HepG2 (cell line): ENCODE results near the gene GALNT15. TPM values are rescaled to one million over a fixed set of nuclear protein-coding genes. Genes with fewer than 3 reads are reported as not detected.

ENCODE experiments used
- ATAC-seq: fragments of 200-7000 bp; cut with Tn5 transposase; 3 replicates; pipeline ENCODE4 v1.9.1; 2020; ENCODE audit warnings: mild to moderate bottlenecking, moderate library complexity
- BruUV-seq: library from RNA; stranded (reverse); fragments of 400-500 nt; replicated peaks from 2 replicates; lab custom pipeline; 2021; lab: Mats Ljungman, UMichigan
- CTCF ChIA-PET: fragments of 300-600 bp; formaldehyde crosslinking; extraction: SDS; loops from one replicate; lab custom pipeline; 2021; ENCODE audit warnings: low total read pairs, inconsistent platforms, low intra/inter-chr PET ratio; lab: Yijun Ruan, JAX
- POLR2A ChIA-PET: fragments of 350-600 bp; sonication (Branson Sonifier 250); formaldehyde crosslinking; loops from one replicate; lab custom pipeline; 2020; ENCODE audit warnings: antibody characterized with exemption, inconsistent platforms; lab: Yijun Ruan, JAX
- DNase-seq: peaks from one replicate; pipeline ENCODE4 v3.0.0-alpha.2; 2015; ENCODE audit warnings: low spot score
- FAIRE-seq: peaks from 3 replicates; lab custom pipeline; 2011; peaks lifted over from hg19 to GRCh38; lab: Jason Lieb, UNC
- H2AFZ ChIP-seq: one replicate; pipeline ENCODE4 v1.6.1; 2011; ENCODE audit warnings: low read length, inconsistent platforms
- H3K27ac ChIP-seq: fragments of 300-600 bp; 3 replicates; pipeline ENCODE4 v1.8.0; 2011; ENCODE audit warnings: mixed run types, mild to moderate bottlenecking, mixed read lengths, low read length, inconsistent platforms; ENCODE audit not compliant: insufficient read depth; ENCODE audit errors: extremely low read length
- H3K27me3 ChIP-seq, 2 experiments: fragments of 200-600 bp in 1 of 2; 2 replicates in 1 of 2; 3 replicates in 1 of 2; pipeline versions ENCODE4 v1.6.0 to v1.8.0; 2011; ENCODE audit warnings: low read length in 2 of 2, mild to moderate bottlenecking in 2 of 2, moderate library complexity in 2 of 2, inconsistent platforms in 1 of 2; ENCODE audit not compliant: insufficient read depth in 2 of 2, control insufficient read depth in 1 of 2
- H3K36me3 ChIP-seq, 2 experiments: fragments of 200-600 bp in 1 of 2; replicated peaks in 1 of 2; 2 replicates in 1 of 2; 3 replicates in 1 of 2; pipeline versions ENCODE4 v1.5.1 to v1.8.0; 2011; ENCODE audit warnings: low read length in 2 of 2, inconsistent platforms in 1 of 2; ENCODE audit not compliant: insufficient read depth in 2 of 2, control insufficient read depth in 1 of 2
- H3K4me1 ChIP-seq: 2 replicates; pipeline ENCODE4 v1.5.1; 2012; ENCODE audit warnings: low read length, inconsistent platforms; ENCODE audit not compliant: insufficient read depth
- H3K4me2 ChIP-seq: 2 replicates; pipeline ENCODE4 v1.6.0; 2011; ENCODE audit warnings: low read depth, low read length, inconsistent platforms
- H3K4me3 ChIP-seq, 3 experiments: fragments of 200-600 bp in 1 of 3; sonication (generic), shearing (Covaris generic) in 1 of 3; replicated peaks in 1 of 3; 2 replicates each; pipeline ENCODE4 v1.5.1; 2011 to 2016; ENCODE audit warnings: low read length in 3 of 3, inconsistent platforms in 2 of 3, low read depth in 2 of 3, mild to moderate bottlenecking in 2 of 3, control low read depth in 1 of 3, mixed read lengths in 1 of 3; ENCODE audit not compliant: insufficient read depth in 1 of 3
- H3K79me2 ChIP-seq: one replicate; pipeline ENCODE4 v1.6.1; 2011; ENCODE audit warnings: low read length, inconsistent platforms; ENCODE audit not compliant: insufficient read depth
- H3K9ac ChIP-seq: 2 replicates; pipeline ENCODE4 v1.6.0; 2011; ENCODE audit warnings: mild to moderate bottlenecking, low read depth, low read length, inconsistent platforms; ENCODE audit not compliant: insufficient read depth
- H3K9me3 ChIP-seq: 2 replicates; pipeline ENCODE4 v1.5.1; 2012; ENCODE audit warnings: mild to moderate bottlenecking, low read length
- H4K20me1 ChIP-seq: 2 replicates; pipeline ENCODE4 v1.6.0; 2011; ENCODE audit warnings: inconsistent platforms, mild to moderate bottlenecking, low read length, moderate library complexity; ENCODE audit not compliant: insufficient read depth
- ADNP ChIP-seq: sonication (generic); formaldehyde crosslinking; IDR thresholded peaks from 2 replicates; pipeline ENCODE4 v1.4.0; 2020; ENCODE audit warnings: missing genetic modification reagents
- ATF6 ChIP-seq: sonication (generic); formaldehyde crosslinking; conservative IDR thresholded peaks from 2 replicates; pipeline ENCODE4 v1.4.0; 2020; ENCODE audit warnings: missing genetic modification reagents
- HNF1B ChIP-seq: sonication (generic); formaldehyde crosslinking; IDR thresholded peaks from 2 replicates; pipeline ENCODE4 v1.5.1; 2020; ENCODE audit warnings: mild to moderate bottlenecking, moderate library complexity, missing genetic modification reagents
- MLLT10 ChIP-seq: sonication (generic); formaldehyde crosslinking; IDR thresholded peaks from 2 replicates; pipeline ENCODE4 v1.4.0; 2020; ENCODE audit warnings: missing genetic modification reagents
- NR2F2 ChIP-seq: IDR thresholded peaks from 2 replicates; pipeline ENCODE4 v1.6.1; 2012; ENCODE audit warnings: low read depth, inconsistent platforms, borderline replicate concordance
- ZNF317 ChIP-seq: sonication (generic); formaldehyde crosslinking; IDR thresholded peaks from 2 replicates; pipeline ENCODE4 v1.5.0; 2020; ENCODE audit warnings: mild to moderate bottlenecking, missing genetic modification reagents
- ZNF383 ChIP-seq: sonication (generic); formaldehyde crosslinking; IDR thresholded peaks from 2 replicates; pipeline ENCODE4 v1.4.0; 2020; ENCODE audit warnings: missing genetic modification reagents, mild to moderate bottlenecking, borderline replicate concordance
- ZNF407 ChIP-seq: sonication (generic); formaldehyde crosslinking; IDR thresholded peaks from one replicate; pipeline ENCODE4 v1.5.1; 2020; ENCODE audit warnings: mild to moderate bottlenecking, missing genetic modification reagents; ENCODE audit errors: not compliant biosample characterization
- ZNF800 ChIP-seq: sonication (generic); formaldehyde crosslinking; IDR thresholded peaks from 2 replicates; pipeline ENCODE4 v1.4.0; 2020; ENCODE audit warnings: missing genetic modification reagents
- WGBS: methylation state at CpG from one replicate; pipeline ENCODE4 v1.1.6; 2017; ENCODE audit warnings: low lambda C conversion rate; 5-methylcytosine and 5-hydroxymethylcytosine counted together
- in situ Hi-C: cut with HindIII; loops from 2 replicates; pipeline ENCODE4 v1.10.0; 2017; ENCODE audit warnings: low pct_unique_long_range_greater_than_20kb; ENCODE audit not compliant: extremely low pct_ligation_motif_present
- intact Hi-C: fragments of 100-400 bp; cut with micrococcal nuclease; formaldehyde crosslinking; loops from one replicate; pipeline ENCODE4 v1.10.0; 2022; ENCODE audit not compliant: unreplicated experiment
- polyA plus RNA-seq, 8 experiments: library from polyadenylated mRNA; depleted of rRNA in 3 of 8; stranded (reverse) in 7 of 8; unstranded in 1 of 8; fragments of >200 nt; fragmentation: Illumina TruSeq in 4 of 8; extraction: Trizol in 4 of 8; gene quantifications; 2 replicates each; pipeline versions ENCODE4 v1.2.1 to v1.2.3, GENCODE V29; 2011 to 2016; ENCODE audit warnings: low read depth in 4 of 8, missing spikeins in 1 of 8, mixed read lengths in 1 of 8; ENCODE audit not compliant: insufficient read depth in 1 of 8
- total RNA-seq, 5 experiments: library from RNA; depleted of rRNA; stranded (reverse); fragments of >200 nt; fragmentation: Illumina TruSeq; extraction: Trizol; gene quantifications; 2 replicates each; pipeline ENCODE4 v1.2.3, GENCODE V29; 2016; ENCODE audit warnings: low read depth in 1 of 5

Gene GALNT15
- total and polyA plus RNA-seq, 2 of the 13 experiments (the other 11 are each of a cell fraction or from before 2014, with no cell fraction given), result 0.02 to 0.04 TPM

GRCh38 chr3:16137977-16138376, 36.5 kb upstream of the GALNT15 start:
- Histone ChIP-seq H3K4me2 (no peak overlapping the region), H3K27me3 (peaks cover 0 to 11% of the 10 kb centered on the region in 2 experiments; a peak in 2 of 5 replicates), H4K20me1 (no peaks in the 10 kb centered on the region), H3K79me2 (no peaks in the 10 kb centered on the region), H3K4me3 (no peak overlapping the region), H2AFZ (no peak overlapping the region), H3K9me3 (no peaks in the 10 kb centered on the region), H3K9ac (no peak overlapping the region), H3K36me3 (no peaks in the 10 kb centered on the region), H3K27ac (no peak overlapping the region), H3K4me1 (no peaks in the 10 kb centered on the region)
- POLR2A ChIA-PET, result no interaction called here
- WGBS, result 63% methylated on average over 6 of the region's 6 CpGs
- no peak for FAIRE-seq
- DNase-seq, result no peak
- TF ChIP-seq ADNP (CRISPR knock-in tag) (no peak), ZNF317 (CRISPR knock-in tag) (no peak), ZNF407 (CRISPR knock-in tag) (no peak), HNF1B (CRISPR knock-in tag) (no peak), NR2F2 (no peak), ZNF800 (CRISPR knock-in tag) (no peak), ZNF383 (CRISPR knock-in tag) (no peak), MLLT10 (CRISPR knock-in tag) (no peak), ATF6 (CRISPR knock-in tag) (no peak)
- CTCF ChIA-PET, result no interaction called here
- ATAC-seq, result no peak
- BruUV-seq, result no TSS peak
- intact Hi-C loops, result no loop called here
- in situ Hi-C loops, result no loop called here
